K562 (cell line): ENCODE measurements around the gene ATF5. TPM values are rescaled to one million over a fixed set of nuclear protein-coding genes. Genes with fewer than 3 reads are reported as not detected.

Source experiments
- C11orf30 ChIP-seq: fragments of 450-650 bp; IDR thresholded peaks from 2 replicates; pipeline ENCODE4 v1.6.1; 2016; ENCODE audit warnings: low read depth, mild to moderate bottlenecking
- CCNT2 ChIP-seq: IDR thresholded peaks from 2 replicates; pipeline ENCODE4 v1.6.1; 2011; ENCODE audit warnings: borderline replicate concordance, low read depth, mild to moderate bottlenecking, moderate library complexity, mixed read lengths, low read length; ENCODE audit not compliant: insufficient read length; ENCODE audit errors: extremely low read depth
- CREBBP ChIP-seq: IDR thresholded peaks from one replicate; pipeline ENCODE4 v1.6.1; 2012; ENCODE audit warnings: low read depth, mild to moderate bottlenecking, control low read depth, inconsistent platforms, low read length
- MTA2 ChIP-seq: fragments of 450-650 bp; IDR thresholded peaks from 2 replicates; pipeline ENCODE4 v1.6.1; 2016; ENCODE audit warnings: low read depth
- NFIX ChIP-seq: fragments of 250-450 bp; sonication (Bioruptor Pico); IDR thresholded peaks from 2 replicates; pipeline ENCODE4 v1.4.0; 2020; ENCODE audit warnings: low read depth, mild to moderate bottlenecking, moderate library complexity
- POLR2G ChIP-seq: fragments of 200-400 bp; formaldehyde crosslinking; IDR thresholded peaks from 2 replicates; pipeline ENCODE4 v1.6.1; 2017; ENCODE audit warnings: low read depth, mild to moderate bottlenecking, antibody characterized with exemption, low read length, moderate library complexity
- POLR3A ChIP-seq: IDR thresholded peaks from 2 replicates; pipeline ENCODE4 v1.6.1; 2011; ENCODE audit warnings: borderline replicate concordance, mild to moderate bottlenecking, moderate library complexity; ENCODE audit not compliant: insufficient read length, insufficient read depth; ENCODE audit errors: extremely low read depth
- RBBP5 ChIP-seq: fragments of 200-600 bp; sonication (generic); IDR thresholded peaks from 2 replicates; pipeline ENCODE4 v1.6.1; 2012; ENCODE audit warnings: borderline replicate concordance, mild to moderate bottlenecking, low read length, control low read depth, inconsistent platforms; ENCODE audit not compliant: insufficient read depth, poor library complexity, severe bottlenecking
- RBM14 ChIP-seq: fragments of 200-400 bp; formaldehyde crosslinking; IDR thresholded peaks from 2 replicates; pipeline ENCODE4 v1.6.1; 2018; ENCODE audit warnings: low read depth, mild to moderate bottlenecking, low read length, moderate library complexity, borderline replicate concordance; ENCODE audit not compliant: insufficient read depth
- RFX5 ChIP-seq: IDR thresholded peaks from 2 replicates; pipeline ENCODE4 v1.6.1; 2011; ENCODE audit warnings: low read depth, mild to moderate bottlenecking, improper control_type of control experiment, low read length
- STAG1 ChIP-seq: sonication (generic); formaldehyde crosslinking; IDR thresholded peaks from 2 replicates; pipeline ENCODE4 v1.5.0; 2020; ENCODE audit warnings: missing genetic modification reagents, borderline replicate concordance
- ZC3H4 ChIP-seq: sonication (generic); formaldehyde crosslinking; IDR thresholded peaks from 2 replicates; pipeline ENCODE4 v1.9.0; 2021; ENCODE audit warnings: missing genetic modification reagents, borderline replicate concordance
- ZKSCAN1 ChIP-seq: fragments of 150-350 bp; IDR thresholded peaks from 2 replicates; pipeline ENCODE4 v1.6.1; 2016; ENCODE audit warnings: low read depth, low read length
- ZNF75A ChIP-seq: fragments of 450-650 bp; formaldehyde crosslinking; IDR thresholded peaks from 2 replicates; pipeline ENCODE4 v1.4.0; 2020; ENCODE audit warnings: mild to moderate bottlenecking
- ZNF830 ChIP-seq: fragments of 250-450 bp; sonication (Bioruptor Pico); IDR thresholded peaks from 2 replicates; pipeline ENCODE4 v1.5.0; 2021; ENCODE audit warnings: mild to moderate bottlenecking
- ZSCAN29 ChIP-seq: fragments of 450-650 bp; IDR thresholded peaks from 2 replicates; pipeline ENCODE4 v1.6.1; 2017
- polyA plus RNA-seq, 8 experiments: library from polyadenylated mRNA; depleted of rRNA in 4 of 8; stranded (reverse) in 5 of 8; unstranded in 3 of 8; fragments of >200 nt; fragmentation: Nextera tagmentation in 2 of 8; fragmentation: Illumina TruSeq in 1 of 8; extraction: Ambion mirVana in 2 of 8; extraction: Trizol in 1 of 8; gene quantifications; 2 replicates each; pipeline versions ENCODE4 v1.2.1 to v1.2.3, GENCODE V29; 2011 to 2014; ENCODE audit warnings: inconsistent platforms in 1 of 8, missing spikeins in 1 of 8
- total RNA-seq, 7 experiments: library from RNA; depleted of rRNA in 6 of 7; stranded (reverse); fragments of >200 nt in 6 of 7; fragmentation: Illumina TruSeq in 2 of 7; extraction: Trizol in 2 of 7; gene quantifications; 2 replicates each; pipeline versions ENCODE4 v1.2.1 to v1.2.3, GENCODE V29; 2011 to 2021; ENCODE audit warnings: low replicate concordance in 1 of 7
- TF ChIP-seq, protein P1 (sequence below): fragments of 450-650 bp; formaldehyde crosslinking; IDR thresholded peaks from 2 replicates; pipeline ENCODE4 v1.4.0; 2022; ENCODE audit warnings: missing genetic modification characterization
- TF ChIP-seq, protein P2 (sequence below): fragments of 450-650 bp; formaldehyde crosslinking; IDR thresholded peaks from 2 replicates; pipeline ENCODE4 v1.4.0; 2022; ENCODE audit warnings: missing genetic modification characterization
- TF ChIP-seq, protein P3 (sequence below): sonication (generic); formaldehyde crosslinking; IDR thresholded peaks from 2 replicates; pipeline ENCODE4 v1.9.0; 2022; ENCODE audit warnings: mild to moderate bottlenecking, missing genetic modification reagents
- TF ChIP-seq, protein P4 (sequence below): fragments of 450-650 bp; IDR thresholded peaks from 2 replicates; pipeline ENCODE4 v1.6.1; 2016
- TF ChIP-seq, protein P5 (sequence below), 2 experiments: fragments of 450-650 bp; IDR thresholded peaks; 2 replicates each; pipeline ENCODE4 v1.6.1; 2016

ATF5 gene
- total and polyA plus RNA-seq, 9 of the 15 experiments (the other 6 are each of a cell fraction or from before 2014, with no cell fraction given) = 3.0 to 57.6 (median 11.1) TPM

DNA sequence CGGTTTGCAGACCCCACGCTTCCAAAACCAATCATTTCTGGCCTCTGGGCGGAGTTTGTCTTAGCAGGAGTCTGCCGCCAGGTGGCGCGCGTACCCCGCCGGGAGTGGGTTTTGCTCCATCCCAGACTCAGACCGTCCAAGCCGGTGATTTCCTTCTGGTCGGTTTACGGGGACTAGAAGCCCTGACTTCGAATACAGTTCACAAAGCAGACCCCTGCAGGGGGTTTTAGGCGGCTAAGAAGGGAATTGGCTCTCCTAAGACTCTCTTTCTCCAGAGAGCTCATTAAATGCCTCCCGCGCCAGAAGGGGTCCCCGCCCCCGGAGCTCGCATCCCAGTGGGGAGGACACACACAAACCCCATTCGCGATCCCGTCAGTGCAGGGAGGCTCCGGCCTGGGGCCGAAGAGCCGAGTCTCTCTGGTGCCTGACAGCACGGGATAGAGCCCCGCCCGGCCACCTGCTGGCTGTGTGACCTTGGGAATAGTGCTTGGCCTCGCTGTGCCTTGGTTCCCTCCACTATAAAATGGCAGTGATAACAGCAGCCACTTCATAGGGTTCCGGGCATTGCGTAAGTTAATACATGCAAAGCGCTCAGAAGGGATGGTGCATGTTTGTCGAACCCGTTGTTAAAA is 8.9 kb downstream of the ATF5 start (continued):
- TF ChIP-seq, protein P1, sequence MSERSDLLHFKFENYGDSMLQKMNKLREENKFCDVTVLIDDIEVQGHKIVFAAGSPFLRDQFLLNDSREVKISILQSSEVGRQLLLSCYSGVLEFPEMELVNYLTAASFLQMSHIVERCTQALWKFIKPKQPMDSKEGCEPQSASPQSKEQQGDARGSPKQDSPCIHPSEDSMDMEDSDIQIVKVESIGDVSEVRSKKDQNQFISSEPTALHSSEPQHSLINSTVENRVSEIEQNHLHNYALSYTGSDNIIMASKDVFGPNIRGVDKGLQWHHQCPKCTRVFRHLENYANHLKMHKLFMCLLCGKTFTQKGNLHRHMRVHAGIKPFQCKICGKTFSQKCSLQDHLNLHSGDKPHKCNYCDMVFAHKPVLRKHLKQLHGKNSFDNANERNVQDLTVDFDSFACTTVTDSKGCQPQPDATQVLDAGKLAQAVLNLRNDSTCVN (CRISPR knock-in tag) = no peak
- TF ChIP-seq POLR3A = no peak
- TF ChIP-seq ZNF830 (CRISPR knock-in tag) = no peak
- TF ChIP-seq ZC3H4 (CRISPR knock-in tag) = no peak
- TF ChIP-seq RFX5 = no peak
- TF ChIP-seq, protein P2, sequence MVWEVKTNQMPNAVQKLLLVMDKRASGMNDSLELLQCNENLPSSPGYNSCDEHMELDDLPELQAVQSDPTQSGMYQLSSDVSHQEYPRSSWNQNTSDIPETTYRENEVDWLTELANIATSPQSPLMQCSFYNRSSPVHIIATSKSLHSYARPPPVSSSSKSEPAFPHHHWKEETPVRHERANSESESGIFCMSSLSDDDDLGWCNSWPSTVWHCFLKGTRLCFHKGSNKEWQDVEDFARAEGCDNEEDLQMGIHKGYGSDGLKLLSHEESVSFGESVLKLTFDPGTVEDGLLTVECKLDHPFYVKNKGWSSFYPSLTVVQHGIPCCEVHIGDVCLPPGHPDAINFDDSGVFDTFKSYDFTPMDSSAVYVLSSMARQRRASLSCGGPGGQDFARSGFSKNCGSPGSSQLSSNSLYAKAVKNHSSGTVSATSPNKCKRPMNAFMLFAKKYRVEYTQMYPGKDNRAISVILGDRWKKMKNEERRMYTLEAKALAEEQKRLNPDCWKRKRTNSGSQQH = no peak
- 0 out of 2 replicates have a peak, but pooled peaks have one; percentile 15 for TF ChIP-seq ZKSCAN1
- TF ChIP-seq, protein P3, sequence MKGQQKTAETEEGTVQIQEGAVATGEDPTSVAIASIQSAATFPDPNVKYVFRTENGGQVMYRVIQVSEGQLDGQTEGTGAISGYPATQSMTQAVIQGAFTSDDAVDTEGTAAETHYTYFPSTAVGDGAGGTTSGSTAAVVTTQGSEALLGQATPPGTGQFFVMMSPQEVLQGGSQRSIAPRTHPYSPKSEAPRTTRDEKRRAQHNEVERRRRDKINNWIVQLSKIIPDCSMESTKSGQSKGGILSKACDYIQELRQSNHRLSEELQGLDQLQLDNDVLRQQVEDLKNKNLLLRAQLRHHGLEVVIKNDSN (CRISPR knock-in tag) = no peak
- TF ChIP-seq CREBBP = no peak
- TF ChIP-seq POLR2G = peak; percentile 36; the same call in 1 of the 2 replicates
- TF ChIP-seq STAG1 = peak; percentile 91; the same call in 1 of the 2 replicates
- TF ChIP-seq, protein P4, sequence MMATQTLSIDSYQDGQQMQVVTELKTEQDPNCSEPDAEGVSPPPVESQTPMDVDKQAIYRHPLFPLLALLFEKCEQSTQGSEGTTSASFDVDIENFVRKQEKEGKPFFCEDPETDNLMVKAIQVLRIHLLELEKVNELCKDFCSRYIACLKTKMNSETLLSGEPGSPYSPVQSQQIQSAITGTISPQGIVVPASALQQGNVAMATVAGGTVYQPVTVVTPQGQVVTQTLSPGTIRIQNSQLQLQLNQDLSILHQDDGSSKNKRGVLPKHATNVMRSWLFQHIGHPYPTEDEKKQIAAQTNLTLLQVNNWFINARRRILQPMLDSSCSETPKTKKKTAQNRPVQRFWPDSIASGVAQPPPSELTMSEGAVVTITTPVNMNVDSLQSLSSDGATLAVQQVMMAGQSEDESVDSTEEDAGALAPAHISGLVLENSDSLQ = no peak
- TF ChIP-seq C11orf30 = no peak
- no peak for TF ChIP-seq NFIX (CRISPR knock-in tag)
- TF ChIP-seq, protein P5, sequence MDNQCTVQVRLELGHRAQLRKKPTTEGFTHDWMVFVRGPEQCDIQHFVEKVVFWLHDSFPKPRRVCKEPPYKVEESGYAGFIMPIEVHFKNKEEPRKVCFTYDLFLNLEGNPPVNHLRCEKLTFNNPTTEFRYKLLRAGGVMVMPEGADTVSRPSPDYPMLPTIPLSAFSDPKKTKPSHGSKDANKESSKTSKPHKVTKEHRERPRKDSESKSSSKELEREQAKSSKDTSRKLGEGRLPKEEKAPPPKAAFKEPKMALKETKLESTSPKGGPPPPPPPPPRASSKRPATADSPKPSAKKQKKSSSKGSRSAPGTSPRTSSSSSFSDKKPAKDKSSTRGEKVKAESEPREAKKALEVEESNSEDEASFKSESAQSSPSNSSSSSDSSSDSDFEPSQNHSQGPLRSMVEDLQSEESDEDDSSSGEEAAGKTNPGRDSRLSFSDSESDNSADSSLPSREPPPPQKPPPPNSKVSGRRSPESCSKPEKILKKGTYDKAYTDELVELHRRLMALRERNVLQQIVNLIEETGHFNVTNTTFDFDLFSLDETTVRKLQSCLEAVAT (IDR thresholded peaks at IDR 0.05) = peak in 1 of 2 experiments; percentile 17; a peak in 1 of 4 replicates
- no peak for TF ChIP-seq RBM14
- no peak for TF ChIP-seq CCNT2
- no peak for TF ChIP-seq RBBP5
- TF ChIP-seq ZNF75A (CRISPR knock-in tag) = no peak
- TF ChIP-seq MTA2 = no peak
- TF ChIP-seq ZSCAN29 = no peak
